ENCODE data around the gene CGB2.
A peak's percentile ranks its signal among the peaks of the same experiment; 100 is the strongest.
"Not testable (repeated sequence)": the region's sequence is repeated elsewhere in the genome, so short reads cannot be mapped to it uniquely, and the experiment has no call there.

The CGB2 gene

DNA sequence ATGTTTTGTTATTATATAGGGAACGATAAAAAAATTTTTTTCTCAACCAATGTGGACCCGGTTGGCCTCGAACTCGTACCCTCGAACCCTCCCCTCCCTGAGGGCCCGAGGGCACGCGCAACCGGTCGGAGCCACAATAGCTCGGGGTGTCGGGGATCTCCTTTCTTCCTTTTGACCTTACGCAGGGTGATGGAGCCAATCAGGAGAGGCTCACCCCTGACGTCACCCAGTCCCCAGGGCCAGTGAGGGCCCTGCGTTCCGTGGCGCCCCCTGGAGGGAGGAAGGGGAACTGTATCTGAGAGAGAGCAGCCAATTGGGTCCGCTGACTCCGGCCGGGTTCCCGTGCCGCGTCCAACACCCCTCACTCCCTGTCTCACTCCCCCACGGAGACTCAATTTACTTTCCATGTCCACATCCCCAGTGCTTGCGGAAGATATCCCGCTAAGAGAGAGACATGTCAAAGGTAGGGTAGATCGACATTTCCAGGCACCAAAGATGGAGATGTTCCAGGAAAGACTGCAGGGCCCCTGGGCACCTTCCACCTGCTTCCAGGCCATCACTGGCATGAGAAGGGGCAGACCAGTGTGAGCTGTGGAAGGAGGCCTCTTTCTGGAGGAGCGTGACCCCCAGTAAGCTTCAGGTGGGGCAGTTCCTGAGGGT lies at the start of gene CGB2:
Gene CGB2, plus strand, starts transcription at position 249 of the 660 bp plus-strand sequence. Its CDS starts 206 bp downstream, at position 455.
- not testable (repeated sequence) for FAIRE-seq

DNA sequence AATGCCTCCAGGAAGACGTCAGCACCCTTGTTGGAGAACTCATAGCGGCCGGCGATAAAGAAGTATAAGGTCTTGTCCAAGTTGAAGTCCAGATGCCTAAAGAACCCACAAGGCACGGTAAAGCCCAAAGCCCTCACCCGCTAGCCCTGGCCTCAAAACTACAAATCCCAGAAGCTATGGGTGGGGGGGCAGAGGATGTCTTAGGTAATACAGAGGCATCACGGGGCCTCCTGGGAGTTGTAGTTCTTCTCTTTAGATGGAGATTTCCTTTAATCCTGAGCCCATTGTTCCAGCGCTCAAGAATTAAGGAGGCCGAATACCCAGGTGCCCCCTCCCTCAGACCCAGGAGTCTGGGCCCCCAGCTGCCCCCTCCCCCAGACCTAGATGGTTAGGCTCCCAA lies 49.4 kb upstream of the CGB2 start:
- no peak for FAIRE-seq

DNA sequence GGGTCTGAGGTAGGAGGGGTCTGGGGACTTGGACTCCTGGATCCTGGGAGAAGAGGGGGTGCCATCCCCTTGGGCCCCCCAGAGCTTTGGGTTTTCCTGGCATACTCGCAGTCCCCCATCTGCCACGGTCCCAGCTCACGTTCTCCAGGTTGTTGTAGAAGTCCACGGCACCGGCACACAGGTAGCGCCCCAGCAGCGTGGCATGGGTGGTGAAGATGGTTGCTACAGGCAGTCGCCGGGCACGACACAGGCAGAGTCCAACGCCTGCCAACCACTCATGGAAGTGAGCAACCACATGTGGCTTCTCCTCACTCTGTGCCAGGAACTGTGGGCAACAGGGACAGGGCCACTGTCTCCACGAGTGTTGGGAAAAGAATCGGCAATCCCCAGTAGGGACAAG lies 46.0 kb upstream of the CGB2 start:
- FAIRE-seq: no peak

DNA sequence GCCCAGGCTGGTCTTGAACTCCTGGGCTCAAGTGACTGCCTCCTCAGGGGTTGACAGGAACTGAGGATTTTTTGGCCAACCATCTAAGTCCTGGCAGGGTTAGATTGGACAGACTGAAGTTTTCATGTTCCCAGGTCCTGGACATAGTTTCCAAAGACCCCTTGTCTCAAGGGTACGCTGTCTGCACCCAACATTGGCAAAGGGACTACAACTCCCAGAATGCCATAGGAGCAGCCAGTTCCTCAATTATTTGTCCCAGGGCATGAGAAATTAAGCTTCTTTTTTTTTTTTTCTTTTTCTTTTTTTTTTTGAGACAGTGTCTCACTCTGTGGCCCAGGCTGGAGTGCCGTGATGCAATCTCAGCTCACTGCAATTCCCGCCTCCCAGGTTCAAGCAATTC lies 45.5 kb upstream of the CGB2 start:
- FAIRE-seq: no peak

DNA sequence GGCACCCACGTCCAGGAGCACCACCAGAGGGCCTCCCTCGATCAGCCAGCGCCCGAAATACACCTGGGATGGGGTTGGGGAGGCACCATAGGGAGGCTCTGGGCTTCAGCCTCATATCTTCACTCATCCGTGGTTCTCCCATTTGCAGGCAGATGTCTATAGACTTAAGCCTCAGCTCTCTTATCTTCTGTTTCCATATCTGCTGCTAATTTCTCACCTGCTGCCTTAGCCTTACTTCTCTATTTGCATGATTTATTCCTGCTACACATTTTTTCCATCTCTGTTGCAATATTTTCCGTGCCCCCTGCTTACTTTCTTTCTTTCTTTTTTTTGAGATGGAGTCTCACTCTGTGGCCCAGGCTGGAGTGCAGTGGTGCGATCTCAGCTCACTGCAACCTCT lies 44.4 kb upstream of the CGB2 start:
- FAIRE-seq: no peak

DNA sequence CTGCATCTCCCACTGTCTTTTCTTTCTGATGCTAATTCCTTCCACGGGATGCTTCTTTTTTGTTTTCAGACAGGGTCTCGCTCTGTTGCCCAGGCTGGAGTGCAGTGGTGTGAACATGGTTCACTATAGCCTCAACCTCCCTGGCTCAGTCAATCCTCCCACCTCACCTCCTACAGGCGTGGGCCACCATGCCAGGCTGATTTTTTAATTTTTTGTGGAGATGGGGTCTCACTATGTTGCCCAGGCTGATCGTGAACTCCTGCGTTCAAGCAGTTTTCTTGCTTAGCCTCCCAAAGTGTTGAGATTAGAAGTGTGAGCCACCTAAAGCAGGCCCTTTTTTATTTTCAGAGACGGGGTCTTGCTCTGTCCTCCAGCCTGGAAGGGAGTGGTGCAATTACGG lies 43.4 kb upstream of the CGB2 start:
- no peak for FAIRE-seq

DNA sequence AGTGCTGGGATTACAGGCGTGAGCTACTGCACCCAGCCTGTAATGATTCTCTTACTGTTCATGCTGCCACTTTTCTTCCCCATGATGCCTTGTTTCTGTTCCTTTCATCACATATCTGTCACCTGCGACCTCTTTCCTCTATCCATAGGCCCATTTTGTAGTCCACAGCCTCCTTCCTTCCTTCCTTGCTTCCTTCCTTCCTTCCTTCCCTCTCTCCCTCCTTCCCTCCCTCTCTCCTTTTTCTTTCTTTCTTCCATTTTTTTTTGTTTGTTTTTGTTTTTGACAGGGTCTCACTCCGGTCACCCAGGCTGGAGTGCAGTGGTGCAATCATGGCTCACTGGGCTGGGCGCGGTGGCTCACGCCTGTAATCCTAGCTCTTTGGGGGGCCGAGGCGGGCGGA lies 42.8 kb upstream of the CGB2 start:
- no peak for FAIRE-seq

DNA sequence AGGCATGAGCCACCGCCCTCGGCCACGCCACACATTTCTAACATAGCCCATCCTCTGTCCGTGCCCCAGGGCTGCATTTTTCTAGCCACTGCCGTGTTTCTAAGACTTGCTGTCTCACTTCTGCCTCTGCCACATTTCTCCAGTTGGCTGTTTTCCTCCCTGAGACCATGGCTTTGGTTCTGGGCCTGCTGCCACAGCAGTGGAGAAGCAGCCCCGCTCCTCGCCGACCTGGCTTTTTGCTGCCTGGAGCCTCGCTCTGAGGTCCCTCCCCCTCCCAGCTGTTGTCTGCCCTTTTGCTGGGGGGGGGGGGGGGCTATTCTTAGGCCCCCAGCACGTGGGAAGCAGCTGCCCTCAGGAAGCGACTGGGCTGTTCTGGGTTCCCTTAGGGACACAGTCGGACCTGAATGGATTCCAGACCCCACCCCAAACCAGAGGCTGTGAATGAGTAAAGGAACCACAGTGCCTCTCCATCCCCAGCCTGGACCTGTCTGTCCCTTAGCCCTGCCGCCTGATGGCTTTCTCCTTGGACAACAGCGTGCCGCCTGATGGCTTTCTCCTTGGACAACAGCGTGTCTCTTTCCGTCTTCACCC lies 41.9 kb upstream of the CGB2 start:
- FAIRE-seq: no peak

DNA sequence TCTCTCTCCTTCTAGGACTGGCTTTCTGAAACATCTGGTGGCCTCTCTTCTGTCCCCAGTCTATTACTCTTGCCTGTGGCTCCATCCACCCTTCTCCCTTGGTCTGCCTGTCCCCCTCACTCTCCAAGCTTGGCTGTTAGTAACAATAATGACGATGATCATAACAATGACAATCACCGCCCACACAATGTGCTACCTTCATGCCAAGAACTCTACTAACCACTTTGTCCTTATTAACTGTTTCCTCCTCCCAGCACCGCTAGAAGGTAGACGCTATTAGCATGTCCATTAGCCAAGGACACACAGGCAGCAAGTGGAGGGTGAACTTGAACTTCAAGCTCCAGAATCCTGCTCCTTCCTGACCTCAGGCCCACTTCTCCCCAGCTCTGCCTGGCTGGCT lies 41.3 kb upstream of the CGB2 start:
- no peak for FAIRE-seq

DNA sequence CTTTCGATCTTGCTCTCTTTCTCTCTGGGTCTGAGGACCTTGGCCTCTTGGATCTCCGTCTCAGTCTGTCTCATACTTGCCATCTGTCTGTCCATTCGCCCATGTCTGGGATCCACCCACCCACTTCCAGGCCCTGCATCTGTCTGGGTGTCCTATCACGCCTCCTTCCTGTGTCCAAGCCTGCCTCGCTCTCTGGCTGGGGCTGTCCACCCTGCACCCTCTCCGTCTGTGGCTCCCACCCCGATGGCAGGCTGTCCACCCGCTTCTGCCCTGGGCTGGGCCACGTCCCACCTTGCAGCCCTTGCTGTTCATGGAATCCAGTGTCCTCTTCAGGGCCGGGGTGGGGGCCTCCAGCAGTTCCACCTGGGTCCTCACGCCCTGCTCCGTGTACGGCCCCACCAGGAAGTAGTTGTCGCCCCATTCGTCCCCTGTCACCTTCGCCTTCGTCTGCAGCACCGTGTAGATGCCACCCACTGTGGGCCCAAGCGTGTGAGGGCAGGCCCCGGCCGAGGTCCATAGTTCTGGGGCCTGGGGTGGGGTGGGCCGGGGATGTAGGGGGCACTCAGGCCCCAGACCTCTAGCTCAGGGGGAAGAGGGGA lies 40.6 kb upstream of the CGB2 start:
- FAIRE-seq: no peak

DNA sequence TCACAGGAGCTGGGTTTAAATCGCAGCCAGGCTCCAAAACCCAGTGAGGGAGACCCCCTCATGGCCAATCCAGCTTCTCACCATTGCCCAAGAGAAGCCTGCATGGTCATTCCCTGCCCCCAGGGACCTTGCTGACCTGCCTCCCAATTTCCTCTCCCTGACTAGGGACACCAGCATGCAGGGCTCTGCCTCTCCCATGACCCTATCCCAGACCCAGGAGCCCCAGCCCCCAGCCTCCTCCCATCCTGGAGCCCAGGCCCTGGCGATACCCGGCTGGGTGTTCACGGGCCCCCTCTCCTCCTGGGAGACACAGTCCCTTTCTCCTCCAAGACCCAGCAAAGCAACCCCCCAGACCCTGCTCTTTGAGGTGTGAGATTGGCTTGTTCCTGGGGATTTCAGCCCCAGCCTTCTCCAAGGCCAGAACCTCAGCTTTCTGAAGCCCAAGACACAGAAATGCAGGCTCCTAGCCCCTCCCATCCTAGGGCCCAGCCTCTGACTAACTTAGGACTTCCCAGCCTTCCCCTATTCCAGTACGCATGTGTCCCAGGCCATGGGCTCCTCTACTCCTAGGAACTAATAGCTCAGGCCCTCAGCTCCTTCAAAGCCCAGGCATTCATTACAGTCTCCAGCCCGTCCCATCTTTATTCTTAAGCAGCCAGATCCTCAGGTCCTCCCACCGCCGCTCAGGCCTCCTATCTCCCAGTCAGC lies 39.7 kb upstream of the CGB2 start:
- FAIRE-seq: no peak

DNA sequence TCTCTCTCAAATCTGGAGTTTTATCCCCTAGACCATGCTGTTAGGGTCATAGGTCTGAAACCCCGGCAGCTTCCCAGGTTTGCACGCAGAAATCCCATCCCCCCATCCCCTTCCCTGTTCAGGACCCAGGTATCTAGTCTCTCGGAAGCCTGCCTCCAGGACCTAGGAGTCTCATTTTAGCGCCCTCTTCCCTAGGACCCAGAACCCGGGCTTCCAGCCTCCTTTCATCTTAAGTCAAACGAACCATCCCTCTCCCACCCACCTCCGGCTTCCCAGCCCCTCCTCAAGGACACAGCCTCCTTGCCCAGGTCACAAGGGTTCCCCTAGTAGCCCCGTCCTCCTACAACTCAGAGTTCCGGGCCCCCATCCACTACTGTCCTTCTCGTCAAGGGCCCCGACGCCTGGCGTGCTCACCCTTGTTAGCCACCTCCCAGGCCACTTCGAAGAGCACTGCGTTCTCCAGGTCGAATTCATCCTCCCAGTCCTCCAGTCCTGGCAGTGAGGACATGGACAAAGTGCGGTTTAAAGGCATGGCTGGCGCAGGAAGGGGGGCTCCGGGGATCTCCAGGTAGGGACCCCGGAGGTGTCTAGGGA lies 39.0 kb upstream of the CGB2 start:
- no peak for FAIRE-seq

DNA sequence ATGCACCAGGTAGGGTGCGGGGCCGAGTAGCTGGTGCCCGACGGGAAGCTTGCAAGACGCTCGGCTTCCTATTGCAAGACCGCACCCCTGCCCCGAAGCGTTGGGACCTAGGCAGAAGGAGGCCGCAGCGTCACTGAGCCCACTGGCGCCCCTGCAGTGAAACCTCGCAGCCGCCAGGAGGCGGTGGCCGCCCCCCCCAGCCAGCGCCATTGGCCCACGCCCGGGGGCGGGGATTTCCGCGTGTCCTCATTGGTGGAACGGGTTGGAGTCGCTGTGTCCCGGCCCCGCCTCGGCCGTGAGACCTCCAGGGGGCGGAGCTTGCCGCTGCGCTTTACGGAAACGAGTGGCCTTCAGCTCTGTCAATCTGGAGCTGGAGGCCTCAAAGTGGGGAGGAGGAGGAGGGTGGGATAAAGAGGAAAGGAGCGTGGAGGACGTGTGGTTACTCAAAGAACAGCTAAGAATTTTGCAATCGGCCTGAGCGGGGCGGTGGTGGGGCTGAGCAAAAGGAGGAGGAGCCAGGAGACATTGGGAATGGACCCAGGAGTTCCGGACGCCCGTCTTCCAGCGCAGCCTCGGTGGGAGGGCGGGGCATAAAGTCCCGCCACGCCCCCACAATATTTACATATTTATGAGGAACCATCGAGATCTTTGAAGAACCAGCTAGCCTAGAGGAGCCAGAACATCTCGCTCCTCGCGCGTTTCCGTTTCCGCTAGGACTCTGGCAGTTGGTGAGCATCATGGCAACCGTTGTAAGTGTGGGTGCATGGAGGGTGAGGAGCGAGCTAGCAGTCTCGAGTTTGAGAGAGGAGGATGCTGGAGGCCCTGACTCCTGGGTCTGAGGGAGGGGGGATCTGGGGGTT lies 38.3 kb upstream of the CGB2 start, which contains the start of the genes GYS1 and RUVBL2:
Gene GYS1, minus strand, starts transcription at position 135 of the 860 bp plus-strand sequence. CDS start 197 bp downstream, outside the sequence.
Gene RUVBL2, plus strand, starts transcription at position 713 of the 860 bp plus-strand sequence. Its CDS starts 25 bp downstream, at position 738.
- FAIRE-seq: peak; percentile 94

DNA sequence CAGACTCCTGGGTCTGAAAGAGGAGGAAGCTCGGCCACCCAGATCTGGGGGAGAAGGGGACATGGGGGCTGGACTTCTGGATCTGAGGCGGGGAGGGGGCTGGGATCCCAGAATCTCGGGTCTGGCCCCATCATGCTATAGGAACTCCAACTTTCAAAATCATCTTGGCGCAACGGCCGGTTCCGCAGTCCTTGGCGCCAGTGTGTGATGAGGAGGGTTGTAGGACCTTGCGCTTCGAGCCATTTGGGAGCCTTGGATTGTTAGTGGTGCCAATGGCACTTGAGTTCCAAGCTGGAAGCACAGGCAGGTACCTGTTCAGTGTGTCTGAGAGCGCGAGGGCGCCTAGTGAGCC lies 37.7 kb upstream of the CGB2 start:
- FAIRE-seq: no peak

DNA sequence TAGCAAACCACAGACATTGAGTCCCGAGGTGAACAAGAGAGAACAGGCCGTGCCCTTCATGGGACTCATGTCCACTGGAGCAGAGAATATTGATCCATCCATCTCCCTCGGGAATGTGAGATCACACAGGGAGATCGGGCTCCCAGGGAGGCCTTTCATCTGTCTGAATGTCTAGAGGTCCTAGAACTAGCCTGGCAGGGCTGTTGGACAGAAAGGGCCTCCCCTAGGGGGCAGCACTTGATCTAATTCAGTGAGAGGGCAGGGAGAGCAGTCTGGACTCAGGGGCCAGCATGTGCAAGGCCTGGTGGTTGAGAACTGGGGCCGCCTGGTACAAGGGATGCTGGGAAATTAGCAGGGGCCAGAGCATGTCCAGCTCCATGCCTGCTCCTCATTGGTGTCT lies 33.7 kb upstream of the CGB2 start:
- no peak for FAIRE-seq

DNA sequence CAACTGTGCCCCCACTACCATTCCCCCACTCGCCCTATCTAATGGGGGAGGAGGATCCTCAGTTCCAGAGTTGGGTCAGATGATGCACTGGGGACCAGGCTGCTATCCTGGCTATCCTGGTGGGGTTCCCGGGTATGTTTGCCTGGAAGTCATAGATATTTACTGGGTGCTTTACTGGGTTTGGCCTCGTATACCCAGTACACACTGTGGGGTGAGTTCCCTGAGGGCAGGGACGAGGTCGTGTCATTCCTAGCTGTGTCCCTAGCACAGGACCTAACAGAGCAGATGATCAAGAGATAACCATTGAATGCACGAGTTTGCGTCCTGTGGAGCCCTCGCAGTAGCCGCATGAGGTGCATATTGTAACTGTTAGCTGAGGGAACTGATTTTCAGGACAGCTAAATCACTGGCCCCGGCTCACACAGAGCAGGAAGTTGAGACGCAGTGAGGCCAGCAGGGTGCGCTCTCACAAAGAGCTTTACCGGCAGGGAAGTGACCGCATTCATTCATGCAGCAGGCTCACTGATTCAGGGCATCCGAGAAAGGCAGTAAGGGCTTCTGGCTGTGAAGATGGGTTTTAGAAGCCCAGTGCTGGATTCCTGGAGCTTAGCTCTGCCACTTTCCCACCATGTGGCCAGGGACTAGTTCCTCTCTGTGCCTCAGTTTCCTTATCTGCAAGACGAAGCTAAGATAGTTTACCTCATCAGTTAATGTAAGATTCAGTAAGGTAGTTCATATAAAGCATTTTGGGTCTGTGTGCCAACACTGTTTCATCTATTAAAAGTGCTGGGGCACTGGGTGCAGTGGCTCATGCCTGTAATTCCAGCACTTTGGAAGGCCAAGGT lies 32.0 kb upstream of the CGB2 start:
- no peak for FAIRE-seq

DNA sequence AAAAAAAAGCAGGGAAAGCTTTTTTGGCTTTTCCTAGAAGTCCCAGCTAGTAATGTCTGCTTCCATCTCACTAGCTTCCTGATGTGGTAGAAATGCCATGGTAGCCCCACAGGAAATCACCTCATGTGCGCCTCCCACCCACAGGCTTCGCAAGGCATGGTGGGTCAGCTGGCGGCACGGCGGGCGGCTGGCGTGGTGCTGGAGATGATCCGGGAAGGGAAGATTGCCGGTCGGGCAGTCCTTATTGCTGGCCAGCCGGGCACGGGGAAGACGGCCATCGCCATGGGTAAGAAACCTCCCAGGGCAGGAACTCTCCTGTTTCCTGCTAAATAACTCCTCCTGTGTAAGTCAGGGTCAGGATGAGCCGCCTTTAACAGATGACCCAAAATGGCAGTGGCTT lies 27.6 kb upstream of the CGB2 start:
- no peak for FAIRE-seq

DNA sequence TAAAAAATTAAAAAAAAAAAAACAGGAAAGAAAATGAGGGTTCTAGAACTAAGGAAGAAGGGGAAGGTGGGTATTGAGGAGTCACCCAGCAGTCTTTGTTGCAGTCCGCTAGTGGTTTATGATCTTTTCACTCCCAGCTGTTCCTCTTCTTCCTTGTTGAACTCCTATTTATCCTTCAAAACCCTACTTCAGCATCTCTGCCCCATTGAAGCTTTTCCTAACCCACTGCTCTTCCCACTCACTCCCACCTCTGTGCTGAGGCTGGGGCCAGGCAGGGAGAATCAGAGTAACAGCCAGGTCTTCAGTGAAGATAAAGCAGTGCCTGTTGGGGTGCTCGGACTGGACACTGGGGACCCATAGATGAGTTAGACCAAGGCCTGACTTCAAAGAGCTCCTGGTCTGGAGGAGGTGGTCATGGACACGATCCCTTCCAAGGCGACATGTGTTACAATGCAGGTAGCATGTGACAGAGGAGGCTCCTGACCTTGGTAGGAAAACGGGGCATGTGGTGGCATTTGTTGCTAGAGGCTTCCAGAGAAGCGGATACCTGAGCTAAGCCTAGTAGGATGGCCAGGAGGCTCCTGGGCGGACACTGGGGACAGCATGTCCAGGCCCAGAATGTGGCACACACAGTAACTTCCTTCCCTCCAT lies 26.6 kb upstream of the CGB2 start:
- no peak for FAIRE-seq

DNA sequence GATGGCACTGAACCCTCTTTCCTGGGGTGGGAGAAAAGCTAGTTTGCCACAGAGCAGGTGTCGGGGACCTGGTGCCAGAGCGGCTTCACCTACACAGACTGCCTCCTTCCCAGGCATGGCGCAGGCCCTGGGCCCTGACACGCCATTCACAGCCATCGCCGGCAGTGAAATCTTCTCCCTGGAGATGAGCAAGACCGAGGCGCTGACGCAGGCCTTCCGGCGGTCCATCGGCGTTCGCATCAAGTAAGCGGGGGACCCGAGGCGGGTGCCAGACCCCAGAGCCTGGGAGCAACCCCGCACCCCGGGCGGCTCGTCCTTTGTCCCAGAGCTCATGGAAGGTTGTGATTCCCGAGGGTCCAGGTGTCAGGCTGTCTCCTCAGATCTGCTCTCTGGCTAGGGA lies 24.8 kb upstream of the CGB2 start:
- no peak for FAIRE-seq

DNA sequence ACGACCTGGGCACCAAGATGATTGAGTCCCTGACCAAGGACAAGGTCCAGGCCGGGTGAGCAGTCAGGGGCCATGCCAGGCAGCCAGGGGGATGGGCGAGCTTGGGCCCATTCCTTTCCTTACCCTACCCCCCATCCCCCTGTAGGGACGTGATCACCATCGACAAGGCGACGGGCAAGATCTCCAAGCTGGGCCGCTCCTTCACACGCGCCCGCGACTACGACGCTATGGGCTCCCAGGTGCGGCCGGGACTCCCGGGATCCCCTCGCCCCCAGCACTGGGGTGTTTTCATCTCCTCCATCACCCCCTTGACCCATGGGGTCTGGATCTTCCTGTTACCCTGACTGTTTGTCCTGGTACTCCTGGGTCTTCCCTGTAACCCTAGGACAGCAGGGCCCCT lies 21.9 kb upstream of the CGB2 start:
- FAIRE-seq: no peak

DNA sequence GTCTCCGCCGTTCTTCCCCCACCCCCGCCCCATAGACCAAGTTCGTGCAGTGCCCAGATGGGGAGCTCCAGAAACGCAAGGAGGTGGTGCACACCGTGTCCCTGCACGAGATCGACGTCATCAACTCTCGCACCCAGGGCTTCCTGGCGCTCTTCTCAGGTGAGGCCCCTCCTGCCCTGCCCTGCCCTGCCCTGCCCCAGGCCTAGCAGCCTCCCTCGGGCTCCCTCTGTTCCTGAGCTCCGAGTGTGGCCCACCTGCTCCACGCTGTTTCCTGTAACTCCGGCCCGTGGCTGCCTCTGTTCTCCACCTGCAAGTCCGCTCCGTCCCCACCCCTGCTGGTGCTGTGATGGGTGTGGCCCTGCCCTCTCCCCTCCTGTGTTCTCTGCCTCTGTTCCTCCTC lies 21.2 kb upstream of the CGB2 start:
- FAIRE-seq: no peak
